NB4 (cell line): Measurements from ENCODE around the gene ILF3.

Source experiments
- MYC ChIP-seq: IDR thresholded peaks from 2 replicates; pipeline ENCODE4 v1.6.1; 2011; ENCODE audit warnings: low read depth, low read length
- POLR2A ChIP-seq: IDR thresholded peaks from 2 replicates; pipeline ENCODE4 v1.6.1; 2011; ENCODE audit warnings: mild to moderate bottlenecking; ENCODE audit not compliant: insufficient read length; ENCODE audit errors: extremely low read depth
- TF ChIP-seq, protein P1 (sequence below): IDR thresholded peaks from one replicate; pipeline ENCODE4 v1.5.1; 2012; ENCODE audit warnings: low read depth, low read length
- TF ChIP-seq, protein P2 (sequence below): IDR thresholded peaks from 2 replicates; pipeline ENCODE4 v1.6.1; 2011; ENCODE audit warnings: low read depth, low read length

DNA sequence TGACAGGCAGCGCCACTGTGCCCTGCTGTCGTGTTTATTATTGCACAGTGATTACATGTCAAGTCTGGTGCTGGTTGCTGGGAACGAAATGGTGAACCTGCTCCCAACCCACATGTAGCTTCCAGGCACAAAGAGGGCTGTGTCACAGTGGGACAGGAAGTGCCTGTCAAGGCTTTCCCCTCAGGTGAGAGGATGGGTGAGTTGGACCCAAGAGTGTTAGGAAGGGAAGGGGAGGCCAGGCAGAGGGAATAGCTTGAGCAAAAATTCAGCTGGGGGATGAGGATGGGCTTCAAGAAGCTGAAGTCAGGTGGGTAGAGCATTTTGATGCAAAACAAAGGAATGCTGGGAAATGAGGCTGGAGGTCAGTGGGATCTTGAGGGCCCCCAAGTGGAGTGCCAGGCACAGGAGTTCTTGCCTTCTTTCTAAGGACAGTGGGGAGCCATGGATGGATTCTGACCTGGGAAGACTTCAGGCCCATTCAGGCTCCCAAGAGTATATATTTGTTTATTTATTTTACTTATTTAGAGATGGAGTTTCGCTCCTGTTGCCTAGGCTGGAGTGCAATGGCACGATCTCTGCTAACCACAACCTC, 38.6 kb downstream of the ILF3 start:
- TF ChIP-seq, protein P1, sequence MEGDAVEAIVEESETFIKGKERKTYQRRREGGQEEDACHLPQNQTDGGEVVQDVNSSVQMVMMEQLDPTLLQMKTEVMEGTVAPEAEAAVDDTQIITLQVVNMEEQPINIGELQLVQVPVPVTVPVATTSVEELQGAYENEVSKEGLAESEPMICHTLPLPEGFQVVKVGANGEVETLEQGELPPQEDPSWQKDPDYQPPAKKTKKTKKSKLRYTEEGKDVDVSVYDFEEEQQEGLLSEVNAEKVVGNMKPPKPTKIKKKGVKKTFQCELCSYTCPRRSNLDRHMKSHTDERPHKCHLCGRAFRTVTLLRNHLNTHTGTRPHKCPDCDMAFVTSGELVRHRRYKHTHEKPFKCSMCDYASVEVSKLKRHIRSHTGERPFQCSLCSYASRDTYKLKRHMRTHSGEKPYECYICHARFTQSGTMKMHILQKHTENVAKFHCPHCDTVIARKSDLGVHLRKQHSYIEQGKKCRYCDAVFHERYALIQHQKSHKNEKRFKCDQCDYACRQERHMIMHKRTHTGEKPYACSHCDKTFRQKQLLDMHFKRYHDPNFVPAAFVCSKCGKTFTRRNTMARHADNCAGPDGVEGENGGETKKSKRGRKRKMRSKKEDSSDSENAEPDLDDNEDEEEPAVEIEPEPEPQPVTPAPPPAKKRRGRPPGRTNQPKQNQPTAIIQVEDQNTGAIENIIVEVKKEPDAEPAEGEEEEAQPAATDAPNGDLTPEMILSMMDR = peak; percentile 6
- TF ChIP-seq POLR2A = no peak
- no peak for TF ChIP-seq MYC
- TF ChIP-seq, protein P2, sequence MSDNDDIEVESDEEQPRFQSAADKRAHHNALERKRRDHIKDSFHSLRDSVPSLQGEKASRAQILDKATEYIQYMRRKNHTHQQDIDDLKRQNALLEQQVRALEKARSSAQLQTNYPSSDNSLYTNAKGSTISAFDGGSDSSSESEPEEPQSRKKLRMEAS = no peak
